ENCODE measurements around the gene ACP7.

GRCh38 chr19:39090881-39091280 lies 6.7 kb downstream of the ACP7 start:
- TF ChIP-seq POLR2A (IDR thresholded peaks at IDR 0.05; ENCODE audit: low read depth, low read length) (no peak), TAF1 (IDR thresholded peaks at IDR 0.05; ENCODE audit: borderline replicate concordance, low read depth, low read length) (no peak)

Measured in GM12892 (cell line).